GM11168 (cell line): ENCODE results near the gene PRR16.

ENCODE experiments used
- in situ Hi-C: fragments of 300-500 bp; cut with MboI; formaldehyde crosslinking; loops from one replicate; pipeline ENCODE4 v1.12.0; 2022; ENCODE audit warnings: low sequenced_read_pairs; ENCODE audit not compliant: unreplicated experiment

PRR16 gene

DNA sequence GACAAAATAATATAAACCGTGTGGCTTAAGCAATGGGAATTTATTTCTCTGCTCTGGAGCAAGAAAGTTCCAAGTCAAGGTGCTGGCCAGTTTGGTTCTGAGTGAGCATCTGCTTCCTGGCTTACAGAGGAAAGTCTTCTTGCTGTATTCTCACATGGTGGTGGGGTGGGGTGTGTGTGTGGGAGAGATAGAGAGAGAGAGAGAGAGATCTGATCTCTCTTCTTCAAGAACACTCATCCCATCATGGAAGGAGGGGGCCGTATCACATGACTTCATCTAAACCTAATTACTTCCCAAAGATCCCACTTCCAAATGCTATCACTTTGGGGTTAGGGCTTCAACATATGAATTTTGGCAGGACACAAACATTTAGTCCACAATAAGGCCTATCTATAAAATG is 91.2 kb downstream of the PRR16 start:
- in situ Hi-C loops = no loop called here

GRCh38 chr5:120564013-120564412 is 99.9 kb downstream of the PRR16 start:
- in situ Hi-C loops = no loop called here

DNA sequence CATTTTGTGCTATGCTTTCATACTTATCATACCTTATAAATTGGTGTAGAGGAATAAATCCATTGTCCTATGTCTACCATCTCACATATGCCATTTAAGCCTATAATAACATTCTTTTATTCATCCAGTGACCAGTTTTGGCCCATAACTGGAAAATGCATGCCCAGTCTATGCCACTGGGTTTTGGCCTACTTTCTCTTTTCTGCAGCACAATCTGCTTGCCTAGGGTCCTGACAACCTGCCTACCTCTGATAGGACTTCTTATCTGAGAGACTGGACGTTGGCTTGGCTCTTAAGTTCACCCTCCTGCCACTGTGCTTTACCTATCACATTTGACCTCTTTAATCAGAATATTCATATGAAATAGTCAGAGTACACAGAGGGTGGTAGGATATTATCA is 103.0 kb downstream of the PRR16 start:
- in situ Hi-C loops = no loop called here

DNA sequence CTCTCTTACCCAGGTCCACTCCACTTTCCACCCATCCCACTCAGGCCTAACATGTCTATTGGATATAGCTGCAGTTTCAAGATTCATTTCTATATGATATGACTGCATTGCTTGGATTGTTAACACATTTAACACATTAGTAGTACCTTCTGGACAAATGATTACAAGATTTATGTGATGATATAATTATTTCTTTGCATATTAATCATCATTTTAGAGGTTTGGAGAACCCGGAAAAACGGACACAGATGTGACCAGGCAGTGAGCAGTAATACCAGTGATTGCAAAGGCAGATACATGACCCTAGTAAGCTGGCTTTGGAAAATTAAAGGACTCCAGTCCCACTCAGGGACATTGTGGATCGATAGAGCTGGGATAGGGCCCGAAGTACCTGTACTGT is 103.8 kb downstream of the PRR16 start:
- in situ Hi-C loops = no loop called here

- in situ Hi-C loops = no loop called here
These were observed 104.6 kb downstream of the PRR16 start for GRCh38 chr5:120568711-120569110.

DNA sequence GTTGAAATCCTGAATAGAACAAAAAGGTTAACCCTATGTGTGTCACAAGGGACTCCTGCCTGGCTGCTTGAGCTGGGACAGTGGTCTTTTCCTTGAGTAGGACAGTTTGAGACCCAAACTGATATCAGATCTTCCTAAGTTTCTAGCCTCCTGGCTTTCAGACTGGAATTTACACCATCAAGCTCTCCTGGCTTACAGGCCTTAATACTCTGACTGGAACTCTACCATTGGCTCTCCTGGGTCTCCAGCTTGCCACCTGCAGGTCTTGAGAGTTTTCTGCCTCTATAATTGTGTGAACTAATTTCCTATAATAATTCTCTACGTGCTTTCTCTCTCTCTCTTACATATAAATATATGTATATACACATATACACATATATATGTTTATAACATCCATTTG is 112.5 kb downstream of the PRR16 start:
- in situ Hi-C loops = no loop called here

GRCh38 chr5:120582635-120583034 is 118.5 kb downstream of the PRR16 start:
- in situ Hi-C loops = no loop called here

GRCh38 chr5:120586646-120587045 is 122.5 kb downstream of the PRR16 start:
- in situ Hi-C loops = no loop called here

- in situ Hi-C loops = no loop called here
These were observed 127.8 kb downstream of the PRR16 start for GRCh38 chr5:120591911-120592310.

DNA sequence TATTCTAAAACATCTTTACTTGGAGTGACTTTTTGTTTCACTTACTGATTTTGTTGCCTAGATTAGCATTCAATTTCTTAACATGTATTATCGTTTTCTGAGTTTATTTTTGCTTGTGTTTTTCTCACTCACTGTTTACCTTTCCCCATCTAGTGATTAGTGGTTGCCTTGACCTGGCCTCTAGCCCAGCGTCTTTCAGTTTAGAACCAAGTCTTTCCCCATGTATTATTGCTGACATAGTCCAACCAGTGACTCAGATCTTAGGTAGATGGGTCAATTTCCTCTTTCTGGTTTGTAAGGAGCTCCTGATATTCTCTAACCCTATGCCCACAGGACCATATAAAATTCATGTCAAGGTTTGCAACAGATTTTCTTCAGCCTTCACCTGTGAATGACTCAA is 135.5 kb downstream of the PRR16 start:
- in situ Hi-C loops = no loop called here

GRCh38 chr5:120600639-120601038 is 136.5 kb downstream of the PRR16 start:
- in situ Hi-C loops = no loop called here

DNA sequence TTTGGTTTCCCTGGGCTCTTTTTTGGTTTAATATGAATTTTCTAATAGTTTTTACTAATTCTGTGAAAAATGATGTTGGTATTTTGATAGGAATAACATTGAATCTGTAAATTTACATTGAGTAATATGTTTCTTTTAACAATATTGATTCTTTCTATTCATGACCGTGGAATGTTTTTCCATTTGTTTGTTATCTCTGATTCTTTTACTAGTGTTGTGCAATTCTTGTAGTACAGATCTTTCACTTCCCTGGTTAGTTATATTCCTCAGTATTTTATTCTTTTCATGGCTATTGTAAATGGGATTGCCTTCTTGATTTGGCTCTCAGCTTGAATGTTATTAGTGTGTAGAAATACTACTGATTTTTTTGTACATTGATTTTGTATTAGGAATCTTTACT is 137.9 kb downstream of the PRR16 start:
- in situ Hi-C loops = no loop called here

DNA sequence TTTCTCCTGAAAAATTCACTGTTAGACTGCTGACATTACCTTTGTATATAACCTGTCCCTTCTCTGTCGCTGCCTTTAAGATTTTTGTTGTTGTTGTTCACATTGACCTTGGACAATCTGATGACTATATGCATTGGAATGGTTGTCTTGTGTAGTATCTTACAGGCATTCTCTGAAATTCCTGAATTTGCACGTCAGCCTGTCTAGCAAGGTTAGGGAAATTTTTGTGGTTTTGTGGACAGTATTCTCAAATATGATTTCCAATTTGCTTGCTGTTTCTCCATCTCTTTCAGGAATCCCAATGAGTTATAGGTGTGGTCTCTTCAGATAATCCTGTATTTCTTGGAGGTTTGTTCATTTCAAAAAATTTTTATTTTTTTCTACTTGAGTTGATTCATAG is 140.8 kb downstream of the PRR16 start:
- in situ Hi-C loops = no loop called here

DNA sequence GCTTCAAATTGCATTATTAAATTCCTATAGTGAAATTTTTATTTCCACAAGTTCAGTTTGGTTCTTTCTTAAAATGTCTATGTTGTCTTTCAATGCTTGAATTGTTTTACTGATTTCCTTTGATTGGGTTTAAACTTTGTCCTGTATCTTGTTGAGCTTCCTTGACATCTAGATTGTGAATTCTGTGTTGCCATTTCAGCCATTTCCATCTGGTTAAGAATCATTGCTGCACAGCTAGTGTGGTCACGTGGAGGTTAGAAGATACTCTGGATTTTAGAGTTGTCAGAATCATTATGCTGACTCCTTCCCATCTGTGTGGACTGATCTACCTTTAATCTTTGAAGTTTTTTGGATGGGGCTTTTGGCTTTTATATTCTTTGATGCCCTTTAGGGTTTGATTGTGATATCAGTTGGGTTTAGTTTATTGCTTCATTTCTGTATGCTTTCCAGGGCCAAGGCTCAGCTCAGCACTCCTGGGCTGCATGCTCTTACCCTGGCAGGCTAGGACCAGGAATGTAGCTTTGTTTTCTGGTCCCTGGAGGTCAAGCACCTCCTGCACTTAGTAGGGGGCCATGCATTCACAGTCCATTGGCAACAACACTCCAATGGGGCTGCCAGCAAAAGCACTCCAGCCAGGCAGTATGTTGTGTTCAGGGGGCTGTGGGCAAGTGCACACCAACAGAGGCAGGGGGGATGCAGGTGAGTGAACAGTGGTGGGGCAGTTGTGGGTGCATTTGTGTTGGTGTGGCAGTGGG is 141.4 kb downstream of the PRR16 start:
- in situ Hi-C loops = no loop called here

DNA sequence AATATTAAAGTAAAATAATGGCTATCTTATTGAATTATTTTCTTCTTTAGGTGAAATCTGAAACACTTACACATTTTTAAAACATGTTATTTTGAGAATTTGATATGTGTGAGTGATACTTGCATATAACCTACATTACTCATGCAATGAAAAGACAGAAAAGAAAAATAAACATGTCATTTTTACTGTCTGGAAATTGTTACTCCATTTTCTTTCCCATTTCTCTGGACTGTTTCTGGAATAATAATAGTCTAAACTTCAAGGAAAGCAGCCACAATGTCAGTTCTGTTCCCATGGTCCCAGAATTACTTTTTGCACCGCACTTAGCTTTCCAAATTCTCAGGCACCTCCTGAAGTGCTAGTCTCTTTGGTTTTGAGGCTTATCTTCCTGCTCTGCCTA is 145.5 kb downstream of the PRR16 start:
- in situ Hi-C loops = no loop called here

- in situ Hi-C loops = no loop called here
These were observed 146.0 kb downstream of the PRR16 start for GRCh38 chr5:120610145-120610544.

DNA sequence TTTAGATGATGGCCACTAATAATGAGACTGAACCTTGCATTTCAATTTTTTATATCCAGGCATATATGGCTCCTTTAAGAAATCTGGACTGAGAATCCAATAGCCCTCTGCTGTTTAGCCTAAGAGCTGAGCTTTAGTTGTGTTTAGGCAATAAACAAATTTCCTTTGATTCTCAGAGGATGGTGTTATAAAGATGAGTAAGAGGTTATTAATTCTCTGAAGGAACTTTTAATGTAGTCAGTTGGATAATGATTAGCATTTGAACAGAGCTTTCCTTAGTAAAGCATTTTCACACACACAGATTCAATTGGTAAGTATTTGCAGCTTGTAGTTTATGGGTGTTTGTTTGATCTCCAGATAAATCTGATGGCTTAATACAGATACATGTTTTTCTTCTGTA is 149.6 kb downstream of the PRR16 start:
- in situ Hi-C loops = no loop called here

DNA sequence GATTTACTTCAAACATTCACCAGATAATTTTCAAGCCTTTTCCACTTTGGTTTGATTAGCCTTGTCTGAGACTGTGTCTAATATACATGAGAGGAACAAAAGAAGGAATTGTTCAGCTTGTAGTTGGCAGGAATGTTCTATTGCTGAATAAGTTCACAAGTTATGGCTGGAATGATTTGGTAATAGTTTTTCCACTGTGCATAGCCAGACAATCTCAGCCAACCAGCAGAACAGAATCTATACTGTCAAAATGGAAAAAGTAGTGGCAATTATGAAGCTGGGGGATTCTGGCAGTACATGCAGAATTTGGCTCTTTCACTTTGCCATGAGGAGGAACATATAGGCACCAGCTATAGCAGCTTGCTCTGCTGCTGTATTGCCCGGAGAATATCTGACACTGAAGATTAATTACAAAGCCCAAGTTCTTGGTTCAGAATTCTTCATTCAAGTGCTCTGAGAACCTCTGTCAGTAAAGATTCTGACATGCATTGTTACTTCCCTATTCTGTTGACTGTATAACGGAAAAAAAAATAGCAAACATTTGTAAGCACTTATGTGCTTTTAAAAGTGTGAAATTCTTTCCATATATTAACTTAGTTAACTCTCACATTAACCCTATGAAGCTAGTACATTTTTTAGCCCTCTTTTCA is 150.6 kb downstream of the PRR16 start:
- in situ Hi-C loops = no loop called here

DNA sequence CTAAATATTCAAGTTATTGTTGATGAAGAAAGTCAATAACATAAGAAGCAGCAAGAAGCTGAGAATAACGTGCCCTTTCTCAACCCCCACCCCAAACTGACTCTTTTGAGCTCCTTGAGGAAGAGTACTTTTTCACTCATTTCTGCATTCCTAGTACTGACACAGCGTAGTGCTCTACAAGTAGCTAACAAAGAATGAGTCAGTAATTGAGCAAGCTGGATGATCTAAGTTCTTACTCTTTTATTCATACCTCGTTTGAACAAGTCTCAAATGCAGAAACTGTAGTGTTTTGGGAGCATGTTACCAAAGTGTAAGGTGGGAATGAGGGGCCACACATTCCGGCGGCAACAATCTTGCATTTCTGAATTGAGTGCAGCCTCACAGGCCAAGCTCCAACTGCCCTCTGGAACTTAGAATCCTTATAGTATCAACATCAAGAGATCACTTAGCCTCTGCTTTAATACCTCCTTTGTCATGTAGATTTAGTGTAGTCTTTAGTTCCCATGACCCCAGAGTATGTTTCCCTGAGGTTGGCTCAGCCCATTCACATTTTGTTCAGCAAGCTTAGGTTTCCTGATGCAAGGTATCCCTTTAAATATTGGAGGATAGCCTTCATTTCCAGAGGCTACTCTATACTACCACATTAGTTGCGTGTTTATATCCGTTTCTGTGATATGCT is 152.0 kb downstream of the PRR16 start:
- in situ Hi-C loops = no loop called here

DNA sequence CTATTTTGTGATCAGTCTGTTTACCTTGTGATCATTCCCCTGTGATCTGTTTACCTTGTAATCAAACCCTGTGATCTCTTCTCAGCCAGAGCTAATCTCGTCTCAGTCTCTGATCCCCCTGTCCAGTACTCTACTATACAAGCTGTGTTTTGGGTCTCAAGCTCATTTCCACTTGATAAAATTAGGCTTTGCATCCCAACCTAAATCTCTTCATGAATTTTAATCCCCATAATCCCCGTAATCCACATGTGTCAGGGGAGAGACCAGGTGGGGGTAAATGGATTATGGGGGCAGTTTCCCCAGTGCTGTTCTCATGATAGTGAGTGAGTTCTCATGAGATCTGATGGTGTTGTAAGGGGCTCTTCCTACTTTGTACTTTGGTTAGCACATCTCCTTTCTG is 157.2 kb downstream of the PRR16 start:
- in situ Hi-C loops = no loop called here

- in situ Hi-C loops = no loop called here
These were observed 160.0 kb downstream of the PRR16 start for GRCh38 chr5:120624021-120624563.
